ENCODE data around the gene GPA33.

GPA33 gene

DNA sequence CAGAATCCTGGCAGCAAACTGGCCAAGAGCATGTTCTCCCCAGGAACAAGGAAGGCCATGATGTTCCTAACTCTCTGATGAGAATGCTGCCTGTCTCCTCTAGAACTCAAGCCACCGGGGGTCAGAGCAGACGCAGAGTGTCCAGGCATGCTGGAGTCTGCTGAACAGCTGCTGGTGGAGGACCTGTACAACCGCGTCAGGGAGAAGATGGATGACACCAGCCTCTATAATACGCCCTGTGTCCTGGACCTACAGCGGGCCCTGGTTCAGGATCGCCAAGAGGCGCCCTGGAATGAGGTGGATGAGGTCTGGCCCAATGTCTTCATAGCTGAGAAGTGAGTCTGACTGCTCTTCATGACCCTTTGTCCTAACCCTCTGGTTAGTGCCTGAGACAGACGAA, 27.0 kb upstream of the GPA33 start:
- no peak for DNase-seq (ENCODE audit: low read depth in 2 of 2)

DNA sequence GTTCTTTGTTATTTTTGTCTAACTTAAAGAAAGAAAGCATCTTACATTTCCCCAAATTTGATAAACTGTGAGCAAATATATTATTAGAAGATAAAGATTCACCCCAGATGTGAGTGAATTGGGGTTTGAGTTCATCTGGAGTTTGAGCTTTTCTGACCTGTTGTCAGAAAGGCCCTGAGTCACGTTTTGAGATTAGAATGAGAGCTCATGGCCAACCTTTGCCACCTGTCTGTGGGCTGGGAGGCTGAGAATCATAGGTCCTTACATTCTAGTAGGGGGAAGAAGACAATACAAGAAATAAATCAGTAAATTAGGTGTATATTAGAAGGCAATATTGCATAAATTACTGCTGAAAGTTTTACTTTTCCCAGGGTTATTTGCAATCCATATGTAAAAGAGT, 26.0 kb upstream of the GPA33 start:
- no peak for DNase-seq (ENCODE audit: low read depth in 2 of 2)

DNA sequence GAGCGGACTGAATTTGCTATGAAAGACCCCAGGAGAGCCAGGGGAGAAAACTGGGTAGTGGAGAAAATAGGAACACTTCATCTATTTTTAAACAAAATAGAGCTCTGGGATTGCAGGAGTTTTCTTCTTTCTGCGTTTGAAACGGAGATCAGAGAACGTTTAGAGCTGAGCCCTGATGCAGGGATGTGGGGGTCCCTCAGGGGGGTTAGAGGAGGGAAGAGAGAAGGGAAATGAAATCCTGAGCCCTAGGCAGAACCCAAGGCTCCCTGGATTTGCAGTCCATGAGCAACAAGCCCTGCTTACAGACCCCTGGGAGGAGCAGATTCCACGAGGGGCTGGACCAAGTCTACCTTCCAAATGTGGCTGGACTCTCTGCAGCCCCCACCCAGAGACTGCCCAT, 25.5 kb upstream of the GPA33 start:
- no peak for DNase-seq (ENCODE audit: low read depth in 2 of 2)

DNA sequence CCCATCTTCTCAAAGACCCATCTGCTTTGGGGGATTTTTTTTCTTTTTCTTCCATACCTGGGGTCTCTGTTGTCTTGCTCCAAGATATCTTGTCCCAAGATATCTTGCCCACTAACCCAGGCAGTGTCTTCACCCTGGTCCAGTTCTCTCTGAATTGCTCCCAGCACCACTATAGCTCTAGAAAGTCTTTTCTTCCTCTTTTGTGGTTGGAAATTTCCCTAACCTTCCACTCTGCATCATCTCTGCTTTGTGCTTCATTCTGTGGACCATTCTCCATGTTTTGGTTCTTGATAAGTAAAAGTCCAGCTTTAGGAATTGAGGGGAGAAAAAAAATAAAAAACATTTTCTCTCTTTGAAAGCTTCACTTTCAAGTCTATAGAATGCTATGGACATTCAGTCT, 24.5 kb upstream of the GPA33 start:
- DNase-seq (ENCODE audit: low read depth in 2 of 2), result no peak

DNA sequence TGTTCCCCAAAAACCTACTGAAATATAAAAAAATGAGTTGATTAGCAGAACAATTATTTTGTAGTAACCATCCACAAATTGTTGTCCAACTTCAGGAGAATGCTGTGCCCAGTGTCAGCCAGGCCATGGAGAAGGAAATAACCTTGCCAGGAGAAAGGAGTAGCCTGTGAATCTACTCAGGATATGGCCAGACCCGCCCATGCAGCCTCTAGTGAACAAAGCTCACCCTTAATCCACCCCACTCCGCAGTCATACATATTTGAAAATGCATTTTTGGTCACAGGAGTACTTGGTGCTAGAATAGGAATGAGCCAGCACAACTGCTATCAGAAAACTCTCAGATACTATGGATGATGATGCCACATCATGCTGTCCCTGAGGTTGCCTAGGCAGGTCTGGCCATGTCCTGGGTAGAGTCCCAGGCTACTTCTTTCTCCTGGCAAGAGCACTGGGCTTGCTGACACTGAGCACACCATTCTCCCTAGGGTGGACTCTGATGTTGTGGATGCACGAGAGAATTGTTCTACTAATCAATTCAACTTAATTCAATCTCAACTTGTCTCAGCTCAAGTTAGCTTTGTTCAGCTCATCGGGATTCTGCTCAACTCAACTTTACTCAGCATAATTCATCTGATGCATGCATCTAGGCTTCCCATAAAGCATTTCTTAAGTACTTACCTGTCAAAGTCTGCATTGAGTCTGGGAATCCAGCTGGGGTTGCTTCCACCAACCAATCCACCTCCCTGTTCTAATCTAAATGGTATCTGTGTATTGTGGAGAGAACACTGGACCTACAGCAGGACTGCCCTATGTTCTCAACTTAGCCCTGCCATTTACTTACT, 21.9 kb upstream of the GPA33 start:
- DNase-seq (ENCODE audit: low read depth in 2 of 2), result no peak

DNA sequence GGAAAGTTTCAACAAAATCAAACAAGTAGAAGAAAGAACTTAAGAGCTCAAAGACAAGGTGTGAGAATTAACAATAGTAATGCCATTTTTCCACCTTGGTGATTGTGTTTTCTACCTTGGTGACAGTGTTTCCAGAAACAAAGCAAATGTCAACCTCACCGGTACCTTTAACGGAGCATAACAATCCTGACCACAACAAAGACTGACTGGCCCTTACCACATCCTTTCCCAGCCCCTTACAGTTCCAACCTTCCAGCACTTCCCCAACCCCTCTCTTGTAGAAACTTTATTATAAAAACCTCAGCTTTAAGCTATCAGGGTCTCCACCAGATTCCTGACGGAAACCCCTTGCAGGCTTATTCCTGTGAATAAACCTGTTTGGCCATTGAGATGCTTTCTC, 20.4 kb upstream of the GPA33 start:
- no peak for DNase-seq (ENCODE audit: low read depth in 2 of 2)

DNA sequence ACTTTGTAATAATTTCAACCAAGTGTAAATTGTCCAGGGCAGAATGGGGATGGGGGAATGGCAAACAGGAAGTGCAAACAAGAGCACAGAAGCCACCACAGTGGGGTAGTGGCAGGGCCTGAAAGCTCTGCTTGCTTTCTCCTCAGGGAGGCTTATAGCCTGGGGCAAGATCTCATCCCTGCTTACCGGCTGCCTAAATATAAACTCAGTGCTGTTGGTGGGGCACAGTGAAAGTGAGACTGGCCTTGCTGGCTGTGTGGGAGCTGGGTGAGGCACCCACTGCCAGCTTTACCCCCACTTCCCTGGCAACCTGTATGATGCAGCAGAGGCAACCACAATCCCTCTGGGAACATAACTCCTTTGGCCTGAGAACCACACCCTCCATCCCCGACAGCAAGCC, 18.9 kb upstream of the GPA33 start:
- DNase-seq (ENCODE audit: low read depth in 2 of 2), result no peak

DNA sequence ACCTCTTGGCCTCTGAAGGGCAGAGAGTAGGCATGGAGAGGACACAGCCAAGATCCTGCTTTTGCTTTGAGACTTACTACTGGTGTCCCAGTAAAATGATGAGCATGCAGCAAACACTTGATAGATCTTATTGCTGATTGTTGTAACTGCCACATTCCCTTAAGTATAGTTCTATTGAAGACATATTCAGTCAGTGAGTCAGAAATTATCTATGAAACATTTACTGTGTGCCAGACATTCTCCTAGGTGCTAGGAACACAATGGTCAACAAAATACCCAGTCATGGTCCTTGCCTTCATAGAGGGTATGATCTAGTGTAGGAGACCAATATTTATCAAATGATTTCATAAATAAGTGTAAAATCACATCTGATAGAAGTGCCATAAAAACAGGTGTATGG, 17.3 kb upstream of the GPA33 start:
- DNase-seq (ENCODE audit: low read depth in 2 of 2), result no peak

DNA sequence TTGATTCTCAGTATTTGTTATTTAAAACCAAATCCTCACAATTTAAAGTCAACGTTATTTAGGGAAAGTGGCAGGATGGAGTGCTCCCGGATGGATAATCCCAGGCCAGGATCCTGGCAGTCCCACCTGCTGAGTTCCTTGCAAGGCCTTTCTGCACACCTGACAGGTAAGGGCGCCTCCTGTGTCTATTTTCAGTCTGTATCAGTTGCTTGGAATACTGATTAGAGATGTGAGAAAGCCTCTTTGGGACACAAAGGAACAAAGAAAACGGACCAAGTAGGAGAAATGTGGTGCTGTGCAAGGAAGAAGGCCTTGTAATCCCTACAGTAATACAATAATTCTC, 15.9 kb upstream of the GPA33 start:
- no peak for DNase-seq (ENCODE audit: low read depth in 2 of 2)

DNA sequence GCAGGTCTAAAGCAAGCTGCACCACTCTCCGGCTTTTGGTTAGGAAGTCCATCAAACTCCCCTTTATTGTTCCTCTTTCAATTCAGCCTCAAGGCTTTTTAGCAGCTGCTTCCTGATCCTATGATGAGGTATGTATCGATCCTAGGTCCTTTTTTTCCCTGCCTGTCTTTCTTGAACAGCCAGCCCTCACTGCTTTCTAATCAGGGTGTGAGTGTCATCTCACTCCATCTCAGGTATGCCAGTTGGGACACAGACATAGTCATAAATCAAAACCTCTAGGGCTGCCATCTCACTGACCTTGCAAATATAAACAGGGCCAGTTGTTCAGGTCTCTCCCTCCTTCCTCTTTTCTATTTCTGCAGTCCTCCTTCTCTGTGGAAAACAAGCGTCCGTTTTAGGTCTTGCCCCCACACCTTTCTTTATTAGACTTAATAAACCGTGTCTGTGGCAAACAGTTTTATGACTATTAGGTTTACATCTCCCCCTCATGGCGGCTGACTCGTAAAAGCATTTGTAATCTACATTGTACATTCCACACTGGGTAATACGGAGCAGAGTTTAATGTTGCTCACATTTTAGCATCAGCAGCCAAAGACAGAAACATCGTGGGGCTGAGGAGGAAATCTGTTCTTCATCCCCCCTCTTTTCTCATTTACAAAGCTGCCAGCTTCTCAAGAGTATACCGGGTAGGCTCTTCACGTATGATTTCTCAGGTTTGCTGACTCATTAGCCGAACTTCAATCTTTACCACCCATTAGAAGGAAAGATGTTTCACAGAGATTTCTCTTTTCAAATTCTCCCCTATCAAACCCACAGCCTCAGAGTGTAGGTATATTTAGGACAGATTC, 15.3 kb upstream of the GPA33 start:
- DNase-seq (ENCODE audit: low read depth in 2 of 2), result no peak

DNA sequence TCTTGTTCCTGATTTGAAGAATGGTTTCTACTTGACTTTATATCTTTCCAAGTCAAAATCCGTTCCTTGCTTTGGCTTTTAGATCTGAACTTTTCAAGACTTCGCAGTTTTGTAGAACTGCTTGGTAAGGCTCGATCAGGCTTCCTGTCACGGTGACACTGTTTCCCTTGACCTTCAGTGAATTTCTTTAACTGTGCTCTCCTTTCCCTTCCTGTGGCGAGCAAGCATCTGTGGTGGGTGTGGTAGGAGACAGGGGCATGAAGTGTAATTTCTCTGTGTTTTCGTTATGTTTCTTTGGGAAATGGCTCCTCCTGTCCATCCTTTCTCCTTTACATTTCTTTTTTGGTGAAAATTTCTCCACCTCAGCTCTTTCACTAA, 14.1 kb upstream of the GPA33 start:
- no peak for DNase-seq (ENCODE audit: low read depth in 2 of 2)

DNA sequence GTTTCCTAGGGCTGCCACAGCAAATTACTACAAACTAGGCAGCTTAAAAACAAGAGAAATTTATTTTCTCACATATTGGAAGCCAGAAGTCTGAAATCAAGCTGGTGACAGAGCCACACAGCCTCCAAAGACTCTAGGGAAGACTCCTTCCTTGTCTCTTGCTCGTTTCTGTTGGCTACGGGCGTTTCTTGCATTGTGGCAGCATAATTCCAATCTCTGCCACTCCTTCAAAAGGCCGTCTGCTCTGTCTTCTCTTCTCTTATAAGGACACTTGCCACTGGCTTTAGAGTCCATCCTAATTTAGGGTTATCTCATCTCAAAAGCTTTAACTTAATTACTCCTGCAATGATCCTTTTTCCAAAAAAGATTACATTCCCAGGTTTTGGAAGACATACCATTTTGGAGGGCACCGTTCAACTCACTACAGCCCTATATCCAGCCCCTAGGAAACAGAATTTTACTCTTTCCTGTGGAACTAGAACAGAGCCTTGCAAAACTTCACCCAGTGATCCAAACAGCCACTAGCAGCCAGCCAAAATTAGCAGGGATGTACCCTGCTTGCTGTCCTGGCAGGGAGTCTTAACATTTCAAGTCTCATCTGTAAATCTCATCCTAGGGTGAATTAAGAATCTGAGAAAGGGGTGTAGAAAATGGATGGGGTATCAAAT, 12.9 kb upstream of the GPA33 start:
- DNase-seq (ENCODE audit: low read depth in 2 of 2), result no peak

DNA sequence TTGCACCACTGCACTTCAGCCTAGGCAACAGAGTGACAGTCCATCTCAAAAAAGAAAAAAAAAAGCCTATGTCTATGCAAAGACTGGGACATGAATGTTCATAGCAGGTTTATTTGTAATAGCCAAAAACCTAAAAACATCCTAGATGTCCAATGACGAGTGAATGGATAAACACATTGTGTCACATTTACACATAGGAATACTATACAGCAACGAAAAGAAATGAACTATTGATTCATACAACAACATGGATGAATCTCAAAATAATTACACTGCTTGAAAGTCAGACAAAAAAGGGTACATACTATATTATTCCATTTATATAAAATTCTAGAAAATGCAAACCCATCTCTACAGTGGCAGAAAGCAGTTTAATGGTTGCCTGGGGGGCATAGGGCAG, 11.6 kb upstream of the GPA33 start:
- no peak for DNase-seq (ENCODE audit: low read depth in 2 of 2)

DNA sequence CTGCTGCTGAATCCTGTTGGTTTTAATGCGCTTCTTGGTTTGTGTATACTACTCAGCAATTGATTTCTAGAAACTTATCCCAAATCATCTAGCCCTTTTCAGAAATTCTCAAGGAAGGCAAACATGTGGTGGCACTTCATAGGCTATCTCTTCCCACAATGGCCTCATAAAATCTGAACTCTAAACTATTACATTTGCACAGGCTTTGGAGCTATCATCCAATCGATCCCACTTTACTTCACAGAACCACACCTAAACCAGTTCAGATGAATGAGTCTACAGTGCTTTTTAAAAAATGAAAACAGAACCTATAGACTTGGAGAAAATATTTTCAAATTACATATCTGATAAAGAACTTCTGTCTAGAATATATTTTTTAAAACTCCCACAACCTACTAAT, 10.6 kb upstream of the GPA33 start:
- DNase-seq (ENCODE audit: low read depth in 2 of 2), result no peak

DNA sequence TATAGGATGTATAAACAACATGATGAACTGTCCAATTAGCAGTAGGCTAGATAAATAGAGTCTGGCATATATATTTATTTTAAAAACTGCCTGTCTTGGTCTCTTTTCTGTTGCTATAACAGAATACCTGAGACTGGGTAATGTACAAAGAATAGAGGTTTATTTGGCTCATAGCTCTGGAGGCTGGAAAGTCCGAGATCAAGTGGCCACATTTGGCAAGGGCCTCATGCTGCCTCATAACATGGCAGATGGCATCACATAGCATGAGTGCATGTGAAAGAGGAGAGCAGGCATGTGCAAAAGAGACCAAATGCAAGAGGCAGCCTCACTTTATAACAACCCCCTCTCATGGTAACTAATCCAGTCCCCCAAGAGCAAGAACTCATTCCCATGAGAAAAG, 9.7 kb upstream of the GPA33 start:
- DNase-seq (ENCODE audit: low read depth in 2 of 2), result no peak

DNA sequence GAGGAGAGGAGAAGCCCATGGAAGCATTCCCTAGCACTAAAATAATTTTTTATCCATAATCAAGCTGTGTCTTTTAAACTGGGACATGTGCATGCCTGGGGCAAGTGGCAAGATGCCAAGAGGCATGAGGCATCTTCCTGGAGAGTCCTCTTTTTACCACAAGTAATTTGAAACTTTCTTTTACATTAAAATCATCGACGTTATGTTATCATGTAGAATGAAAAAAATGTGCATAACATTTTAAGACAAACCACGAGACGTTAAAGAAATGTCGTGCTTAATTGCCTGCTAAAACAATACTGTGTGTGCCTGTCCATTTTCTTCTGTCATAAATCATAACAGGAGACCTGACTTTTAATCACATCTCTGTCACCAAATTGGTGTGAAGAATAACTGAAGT, 5.2 kb upstream of the GPA33 start:
- DNase-seq (ENCODE audit: low read depth in 2 of 2), result no peak

DNA sequence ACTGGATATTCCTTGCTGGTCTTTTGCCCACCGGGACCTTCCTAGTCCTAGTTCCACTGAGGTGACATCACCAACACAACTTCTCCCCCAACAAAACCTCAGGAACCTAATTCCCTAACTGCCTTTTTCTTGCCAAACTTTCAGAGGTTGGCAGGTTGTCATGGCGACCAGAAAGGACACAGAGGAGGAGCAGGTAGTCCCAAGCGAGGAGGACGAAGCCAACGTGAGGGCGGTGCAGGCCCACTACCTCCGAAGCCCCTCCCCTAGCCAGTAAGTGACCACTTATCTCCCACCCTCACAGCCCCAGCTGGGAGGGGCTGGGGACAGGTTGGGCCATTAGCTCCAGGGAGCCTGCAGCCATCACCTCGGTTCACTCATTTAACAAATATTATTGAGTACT, 4.5 kb upstream of the GPA33 start:
- no peak for DNase-seq (ENCODE audit: low read depth in 2 of 2)

DNA sequence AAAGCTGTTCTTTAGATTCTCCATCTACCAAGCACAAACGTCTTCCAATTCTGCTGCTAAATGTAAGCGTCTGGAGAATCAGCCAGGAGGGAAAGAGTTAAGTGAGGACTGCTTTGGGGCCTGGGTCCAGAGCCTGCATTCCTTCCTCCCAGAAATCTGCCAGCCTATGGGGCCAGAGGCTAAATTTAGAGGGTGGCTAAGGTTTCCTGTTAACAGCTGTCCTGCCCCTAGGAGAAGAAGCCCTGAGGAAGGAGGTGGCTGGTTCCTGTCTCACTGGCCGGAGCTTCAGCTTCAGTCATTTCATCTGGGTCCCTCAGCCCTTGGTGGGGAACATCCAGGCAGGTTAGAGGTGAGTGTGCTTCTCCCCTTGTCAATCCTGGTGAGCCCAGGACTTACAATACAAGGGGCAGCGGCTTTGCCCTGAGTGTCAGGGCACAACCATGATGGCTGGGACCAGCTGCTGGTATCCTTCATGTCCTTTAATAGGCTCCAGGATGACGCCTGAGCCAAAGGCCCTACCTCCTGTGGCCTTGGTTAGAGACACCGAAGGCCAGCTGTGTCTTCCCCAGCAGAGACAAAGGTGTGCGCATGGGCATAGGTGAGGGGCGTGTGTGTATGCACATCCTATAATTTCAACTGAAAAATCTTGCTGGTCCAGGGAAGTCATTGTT, 3.8 kb upstream of the GPA33 start, which contains the start of gene STYXL2:
Gene STYXL2, plus strand, starts transcription at position 230 of the 671 bp plus-strand sequence. CDS start 775 bp downstream, outside the sequence.
- DNase-seq (ENCODE audit: low read depth in 2 of 2), result no peak

DNA sequence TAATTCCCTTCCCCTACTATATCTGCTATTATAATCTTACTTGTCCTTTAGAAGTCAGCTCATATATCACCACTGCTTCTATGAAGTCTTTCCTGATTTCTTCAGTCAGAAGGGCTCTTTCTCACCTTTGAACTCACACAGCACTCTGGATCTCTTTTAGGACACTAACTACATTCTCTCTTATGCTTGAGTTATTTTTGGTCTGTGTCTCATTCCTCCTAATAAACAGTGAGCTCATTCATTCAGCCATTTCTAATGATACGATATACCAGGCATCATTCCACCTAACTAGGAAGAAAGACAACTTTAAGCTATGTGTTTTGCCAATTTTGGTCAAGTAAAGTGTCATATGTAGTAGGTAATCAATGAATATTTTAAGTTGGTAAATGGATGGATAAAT, 2.5 kb upstream of the GPA33 start:
- DNase-seq (ENCODE audit: low read depth in 2 of 2), result no peak

DNA sequence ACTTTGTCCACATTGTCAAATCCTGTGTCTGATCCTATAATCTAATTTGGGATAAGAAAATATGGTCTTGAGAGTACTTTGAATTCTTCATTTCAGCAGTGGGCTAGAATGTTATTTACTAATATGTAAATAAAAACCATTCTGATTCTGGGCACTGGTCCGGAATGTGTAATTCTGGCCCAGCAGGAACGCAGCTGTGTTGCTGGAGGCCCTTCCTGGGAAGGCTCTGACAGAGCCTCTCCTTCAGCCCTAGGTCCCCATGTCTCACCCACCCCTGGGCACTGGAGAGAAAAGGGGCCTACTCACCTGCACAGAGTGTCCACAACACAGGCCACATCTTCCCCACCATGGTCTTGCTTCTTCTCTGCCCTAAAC, 251 bp downstream of the GPA33 start:
- DNase-seq (ENCODE audit: low read depth in 2 of 2), result no peak

DNA sequence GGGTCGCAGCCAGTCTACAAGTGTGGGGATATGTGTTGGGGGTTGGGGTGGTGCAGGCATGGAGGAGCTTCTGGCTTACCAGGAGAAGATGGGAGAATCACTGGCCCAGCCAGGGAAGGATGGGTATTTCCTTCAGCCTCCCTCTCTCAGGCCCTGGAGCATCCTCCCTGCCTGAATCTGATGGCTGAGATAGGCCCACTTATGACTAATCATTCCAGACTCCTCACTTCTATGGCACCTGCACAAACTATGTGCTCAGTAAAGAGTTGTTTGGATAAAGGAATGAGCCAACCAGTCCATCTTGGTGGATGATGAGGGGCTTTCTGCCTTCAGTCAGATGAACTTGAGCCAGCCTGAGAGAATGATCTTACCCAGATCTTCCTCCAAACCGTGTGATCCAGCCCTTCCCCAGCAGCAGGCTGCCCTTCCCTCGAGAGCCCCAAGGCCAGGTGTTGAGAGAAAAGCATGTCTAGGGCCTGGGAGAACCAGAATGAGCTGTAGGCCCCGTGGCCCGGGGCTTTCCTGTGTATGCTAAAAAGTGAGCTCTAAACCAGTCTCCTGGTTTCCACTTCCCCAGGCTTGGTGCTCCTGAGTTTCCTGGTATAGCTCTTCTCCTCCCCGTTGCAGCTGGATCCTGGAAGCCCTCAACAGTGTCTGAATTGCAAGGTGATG, 1.3 kb downstream of the GPA33 start:
- DNase-seq (ENCODE audit: low read depth in 2 of 2), result no peak

DNA sequence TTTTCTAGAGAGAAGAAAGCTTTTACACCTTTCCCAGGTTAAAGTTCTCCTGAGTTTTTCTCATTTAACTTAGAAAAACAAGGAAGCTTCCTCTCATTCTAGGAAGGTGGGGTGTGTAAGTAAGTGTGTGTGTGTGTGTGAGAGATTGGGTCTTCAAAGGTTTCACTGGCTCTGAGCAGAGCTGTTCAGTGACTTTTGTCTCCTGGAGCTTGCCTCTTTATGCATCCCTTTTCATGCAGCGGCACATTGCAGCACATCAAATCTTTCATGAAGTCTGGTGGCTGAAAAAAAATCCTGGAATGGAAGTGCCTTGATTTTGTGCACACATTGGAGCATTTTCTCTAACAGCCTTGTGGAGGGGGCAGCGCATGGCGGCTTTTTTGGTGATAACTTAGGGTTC, 3.4 kb downstream of the GPA33 start:
- DNase-seq (ENCODE audit: low read depth in 2 of 2), result no peak

Data from stimulated activated CD4-positive, alpha-beta T cell treated with anti-CD3 and anti-CD28 coated beads, Interleukin-1b, Interleukin-23, amount 100 ng/mL, for 1 hour (primary cell).